GM12801 (cell line): Measurements from ENCODE around the gene HOXB4.

Experiments
- CTCF ChIP-seq: IDR thresholded peaks from one replicate; pipeline ENCODE4 v1.5.1; 2011; ENCODE audit warnings: control low read depth; ENCODE audit not compliant: insufficient read length; ENCODE audit errors: extremely low read depth

HOXB4 gene

GRCh38 chr17:48596000-48596734 is 18.0 kb upstream of the HOXB4 start:
- no peak for TF ChIP-seq CTCF

DNA sequence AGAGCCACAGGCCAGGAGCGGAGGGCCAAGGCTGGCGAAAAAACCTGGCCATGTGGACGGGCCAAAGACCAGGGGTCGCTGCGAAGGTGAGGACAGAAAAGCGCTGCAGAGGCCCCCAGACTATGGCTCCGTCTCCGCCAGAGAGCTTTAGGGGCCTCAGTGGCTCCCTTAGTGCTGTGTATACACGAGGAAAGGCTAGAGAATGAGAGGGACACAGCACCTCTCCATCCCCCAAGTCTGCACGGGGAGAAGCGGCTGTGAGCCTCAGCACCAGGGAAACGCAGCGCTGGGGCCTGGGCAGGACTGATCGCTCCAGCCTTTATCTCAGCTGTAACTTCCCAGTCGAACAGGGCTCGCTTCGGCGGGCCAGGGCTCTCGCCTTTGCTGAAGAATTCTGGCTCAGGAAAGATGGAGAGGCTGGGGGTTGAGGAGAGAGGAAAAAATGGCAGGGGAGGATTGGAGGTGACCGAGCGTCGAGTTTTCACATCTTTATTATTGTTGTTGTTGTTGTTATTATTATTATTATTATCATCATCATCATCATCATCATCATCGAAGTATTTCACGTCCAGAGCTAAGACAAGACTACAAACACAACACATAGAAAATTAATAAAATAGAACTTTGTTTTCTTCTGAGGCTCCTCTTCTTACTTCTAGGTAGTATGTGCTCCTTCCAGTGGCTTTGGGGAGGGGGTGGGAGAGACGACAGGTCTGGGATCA is 17.3 kb upstream of the HOXB4 start:
- no peak for TF ChIP-seq CTCF

GRCh38 chr17:48594538-48595277 is 16.6 kb upstream of the HOXB4 start:
- TF ChIP-seq CTCF = no peak

DNA sequence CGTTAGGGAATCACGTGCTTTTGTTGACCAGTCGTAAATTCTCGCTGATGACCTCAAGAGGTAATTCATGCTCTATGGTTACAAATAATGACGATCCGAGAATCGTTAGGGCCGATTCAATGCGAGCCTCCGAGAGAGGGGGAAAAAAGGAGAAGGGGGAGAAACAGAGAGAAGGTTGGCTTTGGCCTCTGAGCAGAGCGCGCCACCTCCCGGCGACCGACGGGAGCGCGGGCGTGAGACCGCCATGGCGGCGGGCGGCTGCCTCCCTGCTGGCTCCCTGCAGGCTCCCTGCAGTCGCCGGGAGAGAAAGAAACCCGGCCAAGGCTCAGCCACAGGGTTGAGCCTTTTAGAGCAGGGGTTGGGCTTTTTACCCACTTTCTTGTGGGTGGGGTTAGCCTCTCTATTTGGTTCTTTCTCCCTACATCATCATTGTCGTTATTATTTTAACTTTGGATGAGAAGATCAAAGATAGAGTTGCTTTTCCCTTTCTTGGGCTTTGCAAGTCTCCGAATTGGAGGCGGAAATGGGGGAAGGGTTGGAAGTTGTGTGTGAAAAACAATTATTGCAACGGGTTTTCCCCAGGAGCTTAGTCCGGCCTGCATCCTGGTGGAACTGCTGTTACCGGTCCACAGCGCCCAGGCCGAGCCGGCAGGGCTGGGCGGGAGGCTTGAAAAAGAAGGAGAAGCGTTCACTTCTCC is 15.8 kb upstream of the HOXB4 start:
- TF ChIP-seq CTCF = no peak

- no peak for TF ChIP-seq CTCF
Measured at GRCh38 chr17:48593126-48593829, 15.1 kb upstream of the HOXB4 start, which contains the start of gene HOXB5. HOXB5 (minus strand) TSS chr17:48593779; CDS start chr17:48593682, 97 bp downstream.

DNA sequence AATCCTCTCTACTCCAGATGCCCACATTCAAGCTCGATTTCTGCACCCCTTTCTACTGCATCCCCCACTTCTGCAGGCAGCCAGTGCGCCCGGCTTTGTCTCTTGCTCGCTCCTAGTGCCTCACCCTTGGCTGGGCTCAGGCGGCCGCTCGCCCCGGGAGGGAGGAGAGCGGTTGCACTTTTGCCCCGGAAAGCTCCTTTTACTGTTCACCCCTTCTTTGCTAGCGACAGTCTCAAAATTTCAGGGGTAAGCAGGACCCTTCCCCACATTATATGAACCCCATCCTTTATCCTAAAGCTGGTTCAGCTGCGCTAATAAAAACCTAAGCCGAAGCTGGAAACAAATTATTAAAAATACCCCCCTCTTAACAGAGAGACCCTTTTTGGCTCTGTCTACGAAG is 14.4 kb upstream of the HOXB4 start:
- no peak for TF ChIP-seq CTCF
